ENCODE results near the gene PPP2R3A.

PPP2R3A gene

GRCh38 chr3:136021803-136022202 is 56.3 kb downstream of the PPP2R3A start:
- Histone ChIP-seq H2AFZ (no peak overlapping the region), H3K4me1 (peaks cover 9% of the 10 kb centered on the region), H3K27me3 (ENCODE audit: control insufficient read depth, insufficient read depth, low read length) (no peaks in the 10 kb centered on the region), H3K9me3 (ENCODE audit: control insufficient read depth, low read length) (no peaks in the 10 kb centered on the region), H3K79me2 (peaks cover 10% of the 10 kb centered on the region), H3K9ac (no peak overlapping the region), H3K4me3 (ENCODE audit: low read depth, low read length) (no peak overlapping the region), H3K4me2 (ENCODE audit: low read length) (no peak overlapping the region), H3K27ac (no peak overlapping the region), H3K36me3 (ENCODE audit: control insufficient read depth, insufficient read depth, low read length) (no peaks in the 10 kb centered on the region)
- TF ChIP-seq CTCF (IDR thresholded peaks at IDR 0.05) = no peak

GRCh38 chr3:136022529-136023263 is 57.2 kb downstream of the PPP2R3A start:
- H2AFZ ChIP-seq = no peak overlapping the region
- no peak overlapping the region for H3K4me3 ChIP-seq (ENCODE audit: low read depth, low read length)
- peaks cover 5% of the 10 kb centered on the region for H3K4me1 ChIP-seq
- H3K27me3 ChIP-seq (ENCODE audit: control insufficient read depth, insufficient read depth, low read length) = no peaks in the 10 kb centered on the region
- TF ChIP-seq CTCF (IDR thresholded peaks at IDR 0.05) = no peak
- no peak overlapping the region for H3K9ac ChIP-seq
- no peaks in the 10 kb centered on the region for H3K9me3 ChIP-seq (ENCODE audit: control insufficient read depth, low read length)
- H3K79me2 ChIP-seq = peaks cover 10% of the 10 kb centered on the region
- no peak overlapping the region for H3K4me2 ChIP-seq (ENCODE audit: low read length)
- no peak overlapping the region for H3K27ac ChIP-seq
- no peaks in the 10 kb centered on the region for H3K36me3 ChIP-seq (ENCODE audit: control insufficient read depth, insufficient read depth, low read length)

- Histone ChIP-seq H3K27ac (no peak overlapping the region), H3K9ac (no peak overlapping the region), H3K4me3 (ENCODE audit: low read depth, low read length) (no peak overlapping the region), H3K36me3 (ENCODE audit: control insufficient read depth, insufficient read depth, low read length) (no peaks in the 10 kb centered on the region), H3K4me2 (ENCODE audit: low read length) (no peak overlapping the region), H3K79me2 (peaks cover 10% of the 10 kb centered on the region), H3K27me3 (ENCODE audit: control insufficient read depth, insufficient read depth, low read length) (no peaks in the 10 kb centered on the region), H3K9me3 (ENCODE audit: control insufficient read depth, low read length) (no peaks in the 10 kb centered on the region), H2AFZ (no peak overlapping the region), H3K4me1 (no peaks in the 10 kb centered on the region)
- no peak for TF ChIP-seq CTCF (IDR thresholded peaks at IDR 0.05)
Observed at GRCh38 chr3:136023264-136023978, 57.9 kb downstream of the PPP2R3A start.

- no peaks in the 10 kb centered on the region for H3K27me3 ChIP-seq (ENCODE audit: control insufficient read depth, insufficient read depth, low read length)
Observed at GRCh38 chr3:136036306-136036705, 70.8 kb downstream of the PPP2R3A start.

More at GRCh38 chr3:136036306-136036705, 70.8 kb downstream of the PPP2R3A start:
- no peaks in the 10 kb centered on the region for H3K9me3 ChIP-seq (ENCODE audit: control insufficient read depth, low read length)
- H3K4me2 ChIP-seq (ENCODE audit: low read length) = no peak overlapping the region
- no peak overlapping the region for H3K27ac ChIP-seq
- no peaks in the 10 kb centered on the region for H3K4me1 ChIP-seq
- peaks cover under 1% of the 10 kb centered on the region for H3K79me2 ChIP-seq
- no peak overlapping the region for H3K4me3 ChIP-seq (ENCODE audit: low read depth, low read length)
- no peak overlapping the region for H2AFZ ChIP-seq
- no peak for TF ChIP-seq CTCF (IDR thresholded peaks at IDR 0.05)
- no peaks in the 10 kb centered on the region for H3K36me3 ChIP-seq (ENCODE audit: control insufficient read depth, insufficient read depth, low read length)
- H3K9ac ChIP-seq = no peak overlapping the region

All from parathyroid adenoma (tissue), 2 donors.